ES-I3 (cell line): Measurements from ENCODE around the gene POU6F2.
"Not testable (repeated sequence)": the region's sequence is repeated elsewhere in the genome, so short reads cannot be mapped to it uniquely, and the experiment has no call there.

Experiments
- H3K36me3 ChIP-seq: 2 replicates; pipeline ENCODE4 v1.6.1; 2013; ENCODE audit warnings: mild to moderate bottlenecking, low read length, control low read depth, moderate library complexity; ENCODE audit not compliant: insufficient read depth
- H3K4me1 ChIP-seq: 2 replicates; pipeline ENCODE4 v1.6.1; 2013; ENCODE audit warnings: mild to moderate bottlenecking, control low read depth, low read length; ENCODE audit not compliant: insufficient read depth
- H3K9ac ChIP-seq: 2 replicates; pipeline ENCODE4 v1.6.1; 2013; ENCODE audit warnings: low read depth, mild to moderate bottlenecking, low read length, moderate library complexity
- H3K9me3 ChIP-seq: 2 replicates; pipeline ENCODE4 v1.6.1; 2013; ENCODE audit warnings: mild to moderate bottlenecking, low read length, moderate library complexity; ENCODE audit not compliant: control insufficient read depth, insufficient read depth

The POU6F2 gene

GRCh38 chr7:39186131-39186530 lies 208.4 kb downstream of the POU6F2 start:
- H3K36me3 ChIP-seq, result no peaks in the 10 kb centered on the region
- peaks cover 2% of the 10 kb centered on the region; the same call in 1 of the 2 replicates for H3K9me3 ChIP-seq
- no peak overlapping the region for H3K9ac ChIP-seq
- H3K4me1 ChIP-seq, result peaks cover 14% of the 10 kb centered on the region; the same call in 1 of the 2 replicates

GRCh38 chr7:39186671-39187070 lies 209.0 kb downstream of the POU6F2 start:
- Histone ChIP-seq H3K36me3 (no peaks in the 10 kb centered on the region), H3K4me1 (peaks cover 14% of the 10 kb centered on the region; the same call in 1 of the 2 replicates), H3K9me3 (peaks cover 2% of the 10 kb centered on the region; the same call in 1 of the 2 replicates), H3K9ac (no peak overlapping the region)

DNA sequence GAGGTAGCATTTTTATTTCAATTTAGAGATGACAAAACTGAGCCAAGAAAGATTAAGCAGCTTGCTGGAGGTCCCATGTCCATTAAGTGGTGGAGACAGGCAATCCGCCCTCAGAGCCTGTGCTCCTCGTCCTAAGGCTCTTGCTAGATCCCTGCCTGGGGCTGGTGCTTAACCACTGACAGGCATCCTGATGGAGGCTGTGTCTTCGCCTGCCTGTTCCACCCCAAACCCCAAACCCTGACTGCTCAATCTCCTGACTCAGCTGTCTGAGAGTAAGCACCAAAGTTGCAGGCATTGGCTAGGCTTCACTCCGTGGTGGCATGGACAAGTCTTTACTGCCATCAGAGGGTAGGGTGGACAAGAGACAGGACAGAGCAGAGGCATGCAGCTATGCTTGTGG lies 209.4 kb downstream of the POU6F2 start:
- peaks cover 2% of the 10 kb centered on the region; the same call in 1 of the 2 replicates for H3K9me3 ChIP-seq
- peaks cover 14% of the 10 kb centered on the region; the same call in 1 of the 2 replicates for H3K4me1 ChIP-seq
- H3K36me3 ChIP-seq, result no peaks in the 10 kb centered on the region
- no peak overlapping the region for H3K9ac ChIP-seq

DNA sequence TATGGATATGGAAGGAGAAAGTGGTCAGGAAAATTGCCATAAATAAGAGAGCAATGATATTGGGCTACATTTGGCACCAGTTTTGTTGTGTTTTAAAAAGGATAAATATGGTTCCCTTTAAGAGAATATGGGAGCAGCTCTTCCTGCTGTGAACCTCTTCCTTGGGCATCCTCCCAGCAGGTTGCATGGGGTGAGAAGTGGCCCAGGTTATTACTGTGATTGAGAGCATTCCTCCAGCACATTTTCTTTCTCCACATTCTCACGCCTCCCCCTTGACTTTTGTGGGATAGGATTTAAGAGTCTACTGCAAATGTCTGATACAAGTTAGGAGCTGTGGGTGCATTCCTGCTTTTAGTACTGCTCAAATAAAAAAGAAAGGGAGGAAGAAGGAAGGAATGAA lies 214.8 kb downstream of the POU6F2 start:
- no peaks in the 10 kb centered on the region for H3K36me3 ChIP-seq
- peaks cover 5% of the 10 kb centered on the region; the same call in 1 of the 2 replicates for H3K4me1 ChIP-seq
- no peaks in the 10 kb centered on the region for H3K9me3 ChIP-seq
- no peak overlapping the region for H3K9ac ChIP-seq

GRCh38 chr7:39194388-39194787 lies 216.7 kb downstream of the POU6F2 start:
- not testable (repeated sequence) for H3K9ac ChIP-seq, H3K9me3 ChIP-seq, H3K4me1 ChIP-seq, H3K36me3 ChIP-seq

DNA sequence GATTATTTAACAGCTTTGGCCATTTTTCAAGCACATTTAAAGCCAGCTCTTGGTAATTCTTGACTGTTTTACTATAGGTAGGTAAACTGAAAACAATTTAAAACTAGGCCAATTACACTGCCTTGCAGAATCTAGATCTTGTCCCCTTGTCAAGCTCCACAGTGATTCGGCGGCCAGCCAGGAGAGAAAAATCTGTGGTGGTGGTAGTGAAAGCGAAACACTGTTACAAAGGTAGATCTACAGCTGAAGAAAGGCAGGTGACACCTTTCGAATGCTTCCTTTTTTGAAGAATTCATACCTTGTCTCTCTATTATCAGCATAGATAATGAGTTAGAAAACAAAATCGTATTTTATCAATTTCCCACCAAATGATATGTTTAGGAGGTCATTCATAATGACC lies 218.3 kb downstream of the POU6F2 start:
- Histone ChIP-seq H3K36me3 (no peaks in the 10 kb centered on the region), H3K4me1 (peaks cover 5% of the 10 kb centered on the region; the same call in 1 of the 2 replicates), H3K9me3 (no peaks in the 10 kb centered on the region), H3K9ac (no peak overlapping the region)

- Histone ChIP-seq H3K4me1 (peaks cover under 1% of the 10 kb centered on the region; the same call in 1 of the 2 replicates), H3K36me3 (no peaks in the 10 kb centered on the region), H3K9me3 (no peaks in the 10 kb centered on the region), H3K9ac (no peak overlapping the region)
Measured at GRCh38 chr7:39197831-39198230, 220.1 kb downstream of the POU6F2 start.

DNA sequence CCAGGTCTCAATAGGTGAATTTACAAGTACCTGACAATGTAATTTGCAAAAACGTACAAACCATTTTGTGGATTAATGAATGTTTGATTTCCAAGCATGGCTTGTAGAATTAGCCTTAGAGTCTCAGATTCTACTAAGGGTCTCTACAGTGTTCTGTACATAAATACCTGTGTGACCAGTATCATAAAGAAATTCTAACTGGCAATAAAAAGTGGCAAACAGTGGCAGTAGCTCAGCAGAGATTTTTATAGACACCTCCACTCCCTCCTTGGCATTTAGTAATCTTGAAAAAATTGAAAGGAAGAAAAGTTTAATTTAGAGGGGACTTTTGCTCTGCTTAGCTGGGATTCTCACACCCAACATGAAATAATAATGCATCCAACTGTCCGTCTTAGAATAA lies 220.8 kb downstream of the POU6F2 start:
- H3K4me1 ChIP-seq, result no peaks in the 10 kb centered on the region; the same call in 1 of the 2 replicates
- no peaks in the 10 kb centered on the region for H3K9me3 ChIP-seq
- H3K9ac ChIP-seq, result no peak overlapping the region
- H3K36me3 ChIP-seq, result no peaks in the 10 kb centered on the region

DNA sequence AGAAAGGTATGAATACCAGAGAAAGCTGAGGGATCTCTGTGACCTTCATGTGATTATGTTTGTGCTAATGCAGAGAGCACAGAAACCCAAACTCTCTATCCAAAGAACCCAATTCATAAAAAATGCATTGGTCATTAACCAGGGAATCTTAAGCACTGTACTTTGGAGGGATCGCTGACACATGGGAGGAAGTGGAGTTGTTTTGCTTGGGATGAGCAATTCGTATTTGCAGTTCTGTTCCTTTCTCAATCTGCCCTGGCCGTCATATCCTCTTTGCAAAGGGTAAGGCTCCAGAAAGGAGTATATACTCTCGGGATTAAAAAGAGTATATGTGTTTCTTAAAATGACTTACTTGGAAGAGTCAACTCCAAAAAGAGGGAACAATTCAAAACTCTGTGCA lies 221.3 kb downstream of the POU6F2 start:
- no peak overlapping the region for H3K9ac ChIP-seq
- no peaks in the 10 kb centered on the region for H3K9me3 ChIP-seq
- H3K4me1 ChIP-seq, result no peaks in the 10 kb centered on the region; the same call in 1 of the 2 replicates
- no peaks in the 10 kb centered on the region for H3K36me3 ChIP-seq

- Histone ChIP-seq H3K9me3 (no peaks in the 10 kb centered on the region), H3K9ac (no peak overlapping the region), H3K36me3 (no peaks in the 10 kb centered on the region), H3K4me1 (no peaks in the 10 kb centered on the region; the same call in 1 of the 2 replicates)
Measured at GRCh38 chr7:39199951-39200350, 222.2 kb downstream of the POU6F2 start.

DNA sequence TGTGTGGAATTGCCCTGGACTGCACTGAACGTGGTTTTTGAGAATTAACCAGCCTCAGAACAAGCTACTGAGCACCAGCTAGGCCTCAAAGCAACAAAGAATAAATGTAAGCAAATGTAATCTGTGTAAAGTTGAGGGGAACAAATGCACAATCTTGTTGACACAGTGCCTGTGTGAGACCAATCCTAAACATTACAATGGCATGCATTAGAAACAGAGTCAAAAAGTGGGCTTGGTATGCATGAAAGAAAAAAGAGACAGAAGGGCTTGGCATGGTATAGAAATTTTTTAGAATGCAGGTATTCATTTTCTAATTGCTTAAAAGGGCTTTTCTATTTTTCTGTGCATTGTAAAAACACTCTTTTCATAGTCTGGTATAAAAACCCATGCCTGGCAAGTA lies 224.3 kb downstream of the POU6F2 start:
- no peaks in the 10 kb centered on the region for H3K36me3 ChIP-seq
- no peaks in the 10 kb centered on the region for H3K9me3 ChIP-seq
- no peak overlapping the region for H3K9ac ChIP-seq
- H3K4me1 ChIP-seq, result no peaks in the 10 kb centered on the region; the same call in 1 of the 2 replicates

GRCh38 chr7:39210362-39210761 lies 232.7 kb downstream of the POU6F2 start:
- H3K9me3 ChIP-seq, result no peaks in the 10 kb centered on the region
- no peaks in the 10 kb centered on the region for H3K4me1 ChIP-seq
- H3K36me3 ChIP-seq, result no peaks in the 10 kb centered on the region
- H3K9ac ChIP-seq, result no peak overlapping the region

GRCh38 chr7:39211581-39211980 lies 233.9 kb downstream of the POU6F2 start:
- H3K36me3 ChIP-seq, result no peaks in the 10 kb centered on the region

DNA sequence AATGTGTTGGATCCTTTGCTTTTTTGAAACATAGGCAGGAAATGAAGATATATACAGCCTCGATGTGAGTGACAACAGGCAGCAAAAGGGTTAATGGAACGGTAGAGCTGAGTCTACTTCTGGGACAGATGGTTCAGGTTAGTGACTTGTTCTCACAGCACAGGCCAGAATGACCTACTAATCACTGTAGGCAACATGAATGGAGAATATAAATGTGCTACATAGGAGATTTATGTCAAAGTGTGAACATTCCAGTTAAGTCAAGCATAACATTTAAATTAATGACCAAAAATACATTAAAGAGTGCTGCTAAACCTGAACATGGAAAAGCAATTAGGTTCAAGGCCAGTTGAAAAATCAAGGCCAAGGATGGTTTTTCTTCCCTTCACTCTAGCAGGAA lies 235.2 kb downstream of the POU6F2 start:
- Histone ChIP-seq H3K9ac (no peak overlapping the region), H3K4me1 (no peaks in the 10 kb centered on the region), H3K9me3 (no peaks in the 10 kb centered on the region), H3K36me3 (no peaks in the 10 kb centered on the region; the same call in 1 of the 2 replicates)

More at GRCh38 chr7:39211581-39211980, 233.9 kb downstream of the POU6F2 start:
- H3K9me3 ChIP-seq, result no peaks in the 10 kb centered on the region
- H3K4me1 ChIP-seq, result no peaks in the 10 kb centered on the region
- H3K9ac ChIP-seq, result no peak overlapping the region

DNA sequence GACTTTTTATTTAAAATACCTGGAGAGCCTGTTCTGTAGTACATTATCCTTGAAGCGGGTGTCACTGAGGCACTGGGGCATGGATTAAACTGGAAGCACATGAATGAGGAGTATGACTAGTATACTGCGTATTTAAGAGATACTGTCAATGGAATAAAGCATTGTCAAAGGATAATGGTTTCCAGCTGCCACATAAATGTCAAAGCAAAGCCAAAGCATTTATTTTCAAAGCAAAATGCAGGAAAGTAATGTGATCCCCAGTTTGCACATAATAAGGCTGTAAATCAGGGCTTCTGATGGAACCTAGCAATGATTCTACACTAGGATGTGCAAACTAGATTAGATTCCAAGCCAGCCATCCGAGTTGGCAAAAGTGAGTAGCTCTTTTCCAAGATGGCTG lies 240.1 kb downstream of the POU6F2 start:
- no peaks in the 10 kb centered on the region for H3K9me3 ChIP-seq
- H3K36me3 ChIP-seq, result no peaks in the 10 kb centered on the region; the same call in 1 of the 2 replicates
- no peaks in the 10 kb centered on the region for H3K4me1 ChIP-seq
- no peak overlapping the region for H3K9ac ChIP-seq

GRCh38 chr7:39219869-39220268 lies 242.2 kb downstream of the POU6F2 start:
- Histone ChIP-seq H3K4me1 (no peaks in the 10 kb centered on the region), H3K9me3 (no peaks in the 10 kb centered on the region), H3K9ac (no peak overlapping the region)

More at GRCh38 chr7:39219869-39220268, 242.2 kb downstream of the POU6F2 start:
- H3K36me3 ChIP-seq, result no peaks in the 10 kb centered on the region; the same call in 1 of the 2 replicates
